ENCODE measurements around the gene GMDS.

Gene GMDS

GRCh38 chr6:1614448-1615150, 630.8 kb downstream of the GMDS start:
- DNase-seq (ENCODE audit: low read depth in 2 of 2), result no peak

DNA sequence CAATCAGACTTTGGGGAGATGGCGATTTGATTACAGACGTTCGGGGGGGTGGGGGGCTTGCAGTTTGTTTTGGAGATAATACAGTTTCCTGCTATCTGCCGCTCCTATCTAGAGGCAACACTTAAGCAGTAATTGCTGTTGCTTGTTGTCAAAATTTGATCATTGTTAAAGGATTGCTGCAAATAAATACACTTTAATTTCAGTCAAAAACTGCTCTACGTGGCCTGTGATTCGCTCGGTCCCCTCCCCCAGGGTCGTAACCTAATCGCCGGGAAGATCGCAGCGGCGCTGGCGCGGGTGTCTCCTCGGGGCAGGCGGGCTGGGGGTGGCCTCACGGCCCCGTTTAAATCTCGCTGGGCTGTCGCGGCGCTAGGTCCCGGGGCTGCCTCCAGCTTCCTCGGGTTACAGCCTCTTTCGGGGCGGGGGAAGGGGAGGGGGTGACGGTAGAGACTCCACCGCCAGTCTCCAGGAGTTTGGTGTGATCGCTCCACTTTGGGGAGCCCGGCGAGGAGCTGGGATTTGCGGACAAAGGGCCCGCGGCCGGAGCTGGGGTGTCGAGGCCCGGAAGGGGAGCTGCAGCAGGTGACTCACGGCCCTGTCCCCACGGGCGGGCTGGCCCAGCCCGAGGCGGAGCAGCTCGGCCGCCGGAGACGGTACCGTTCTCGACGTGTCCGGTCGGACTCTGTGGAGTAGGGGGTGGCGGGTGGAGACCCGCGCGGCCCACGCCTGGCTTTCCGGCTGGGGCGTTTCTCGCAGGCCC, 631.5 kb downstream of the GMDS start:
- no peak for DNase-seq (ENCODE audit: low read depth in 2 of 2)

DNA sequence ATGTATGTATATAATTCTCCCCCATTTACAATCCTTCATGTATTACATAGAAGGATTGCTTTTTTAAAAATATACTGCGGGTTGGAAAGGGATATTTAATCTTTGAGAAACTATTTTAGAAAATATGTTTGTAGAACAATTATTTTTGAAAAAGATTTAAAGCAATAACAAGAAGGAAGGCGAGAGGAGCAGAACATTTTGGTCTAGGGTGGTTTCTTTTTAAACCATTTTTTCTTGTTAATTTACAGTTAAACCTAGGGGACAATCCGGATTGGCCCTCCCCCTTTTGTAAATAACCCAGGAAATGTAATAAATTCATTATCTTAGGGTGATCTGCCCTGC, 632.1 kb downstream of the GMDS start:
- DNase-seq (ENCODE audit: low read depth in 2 of 2), result no peak

GRCh38 chr6:1612974-1613306, 632.5 kb downstream of the GMDS start:
- DNase-seq (ENCODE audit: low read depth in 2 of 2), result no peak

DNA sequence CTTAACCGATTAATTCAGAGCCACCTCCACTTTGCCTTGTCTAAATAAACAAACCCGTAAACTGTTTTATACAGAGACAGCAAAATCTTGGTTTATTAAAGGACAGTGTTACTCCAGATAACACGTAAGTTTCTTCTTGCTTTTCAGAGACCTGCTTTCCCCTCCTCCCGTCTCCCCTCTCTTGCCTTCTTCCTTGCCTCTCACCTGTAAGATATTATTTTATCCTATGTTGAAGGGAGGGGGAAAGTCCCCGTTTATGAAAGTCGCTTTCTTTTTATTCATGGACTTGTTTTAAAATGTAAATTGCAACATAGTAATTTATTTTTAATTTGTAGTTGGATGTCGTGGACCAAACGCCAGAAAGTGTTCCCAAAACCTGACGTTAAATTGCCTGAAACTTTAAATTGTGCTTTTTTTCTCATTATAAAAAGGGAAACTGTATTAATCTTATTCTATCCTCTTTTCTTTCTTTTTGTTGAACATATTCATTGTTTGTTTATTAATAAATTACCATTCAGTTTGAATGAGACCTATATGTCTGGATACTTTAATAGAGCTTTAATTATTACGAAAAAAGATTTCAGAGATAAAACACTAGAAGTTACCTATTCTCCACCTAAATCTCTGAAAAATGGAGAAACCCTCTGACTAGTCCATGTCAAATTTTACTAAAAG, 633.0 kb downstream of the GMDS start:
- DNase-seq (ENCODE audit: low read depth in 2 of 2), result no peak

- DNase-seq (ENCODE audit: low read depth in 2 of 2), result no peak
These were observed 633.7 kb downstream of the GMDS start for GRCh38 chr6:1611572-1612298.

GRCh38 chr6:1611322-1611571, 634.2 kb downstream of the GMDS start:
- no peak for DNase-seq (ENCODE audit: low read depth in 2 of 2)

- no peak for DNase-seq (ENCODE audit: low read depth in 2 of 2)
These were observed 634.7 kb downstream of the GMDS start for GRCh38 chr6:1610497-1611321.

- peak in 1 of 2 donors; percentile 27 for DNase-seq (ENCODE audit: low read depth in 2 of 2)
These were observed 635.5 kb downstream of the GMDS start, which contains the start of gene FOXC1 for GRCh38 chr6:1609648-1610496. TSS of gene FOXC1 (plus strand) at chr6:1609915. CDS start at chr6:1610446, 531 bp downstream.

DNA sequence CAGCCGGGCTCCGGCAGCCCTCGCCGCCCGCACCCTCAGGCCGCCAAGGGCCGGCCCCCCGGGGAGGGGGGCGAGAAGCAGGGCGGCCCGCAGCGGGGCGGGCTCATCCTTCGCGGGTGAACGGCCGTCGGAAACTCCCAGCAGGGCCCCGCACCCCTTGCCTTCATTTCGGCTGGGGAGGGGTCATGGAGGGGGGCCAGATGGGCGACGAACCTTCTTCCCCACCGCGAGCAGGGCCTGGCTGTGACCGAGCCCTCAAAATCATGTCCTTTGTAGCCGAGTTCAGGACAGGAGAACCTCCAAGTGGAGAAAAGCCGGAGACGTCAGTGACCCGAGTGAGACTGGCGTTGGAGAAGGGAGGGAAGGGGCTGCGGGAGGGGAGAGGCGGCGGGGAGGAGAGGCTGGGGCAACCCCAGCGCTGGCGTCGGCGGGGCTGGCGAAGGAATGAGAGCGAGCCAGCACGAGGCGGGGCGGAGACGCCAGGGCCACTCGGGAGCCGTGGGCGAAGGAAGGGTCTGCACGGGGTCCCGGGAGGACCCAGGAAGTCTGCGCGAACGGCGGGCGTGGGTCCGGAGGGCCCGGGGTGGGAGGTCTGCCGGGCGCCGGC, 636.3 kb downstream of the GMDS start:
- DNase-seq (ENCODE audit: low read depth in 2 of 2), result no peak

- no peak for DNase-seq (ENCODE audit: low read depth in 2 of 2)
These were observed 637.0 kb downstream of the GMDS start for GRCh38 chr6:1608222-1609040.

- DNase-seq (ENCODE audit: low read depth in 2 of 2), result no peak
These were observed 637.7 kb downstream of the GMDS start for GRCh38 chr6:1607516-1608221.

- no peak for DNase-seq (ENCODE audit: low read depth in 2 of 2)
These were observed 638.5 kb downstream of the GMDS start for GRCh38 chr6:1606780-1607515.

DNA sequence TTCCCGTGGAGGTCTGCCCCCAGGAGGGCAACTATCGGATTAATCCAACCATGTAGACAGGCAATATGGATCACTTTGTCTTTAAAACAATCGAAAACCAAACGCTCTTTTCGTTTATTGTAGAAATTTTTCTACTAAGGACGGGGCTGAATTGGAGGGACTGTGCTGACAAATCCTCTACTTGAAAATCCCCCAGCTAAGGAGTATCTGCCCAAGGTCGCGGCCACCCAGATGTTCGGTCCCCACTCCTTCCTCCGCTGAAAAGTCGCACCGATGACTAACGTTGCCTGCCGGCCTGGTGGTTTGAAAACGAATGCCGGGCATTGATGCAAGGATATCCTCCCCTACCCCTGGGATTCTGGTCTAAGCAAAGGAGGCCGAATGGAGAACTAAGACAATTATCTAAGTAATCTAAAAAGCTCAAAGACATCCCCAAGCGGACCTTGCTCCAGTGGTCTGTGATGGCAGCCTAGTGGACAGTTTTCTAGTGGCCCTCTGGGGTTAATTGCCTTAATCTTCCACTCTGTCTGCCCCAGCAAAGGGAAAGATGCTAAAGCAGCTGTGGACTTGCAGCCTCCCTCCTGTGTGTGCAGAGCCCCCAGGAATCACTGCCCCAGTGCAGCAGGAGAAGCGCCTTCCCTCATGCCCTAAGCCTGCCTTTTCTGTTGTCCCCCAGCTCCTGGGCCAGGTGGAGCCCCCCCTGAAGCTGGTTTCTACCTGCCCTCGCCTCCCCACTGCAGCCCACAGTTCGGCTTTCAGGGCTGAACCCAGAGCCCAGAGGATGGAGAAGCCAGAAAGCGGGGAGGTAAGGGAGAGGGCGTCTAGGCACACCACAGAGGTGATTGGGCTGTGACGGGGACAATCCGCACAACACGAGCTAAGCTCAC, 639.3 kb downstream of the GMDS start:
- DNase-seq (ENCODE audit: low read depth in 2 of 2), result no peak

- no peak for DNase-seq (ENCODE audit: low read depth in 2 of 2)
These were observed 640.2 kb downstream of the GMDS start for GRCh38 chr6:1605004-1605892.

All from stimulated activated CD8-positive, alpha-beta memory T cell treated with anti-CD3 and anti-CD28 coated beads, Interleukin-15, amount 100 ng/mL, for 48 hours (primary cell).